Measurements from ENCODE around the gene FLNB. TPM values are rescaled to one million over a fixed set of nuclear protein-coding genes. Genes with fewer than 3 reads are reported as not detected.

The FLNB gene
- total RNA-seq, 2 donors from 2014 or later = 37.6 to 59.6 TPM

- H3K27ac ChIP-seq = no peak overlapping the region
- DNase-seq (ENCODE audit: low spot score) = no peak
- peaks cover 0 to 21% of the 10 kb centered on the region in 2 donors for H3K4me1 ChIP-seq
- H3K4me3 ChIP-seq = no peak overlapping the region
- no peaks in the 10 kb centered on the region for H3K36me3 ChIP-seq
- H3K9me3 ChIP-seq = no peaks in the 10 kb centered on the region
- no peak for TF ChIP-seq CTCF (IDR thresholded peaks at IDR 0.05)
- H3K27me3 ChIP-seq = no peaks in the 10 kb centered on the region
Measured at GRCh38 chr3:57961177-57961827, 46.9 kb upstream of the FLNB start.

GRCh38 chr3:57961828-57962447 is 46.3 kb upstream of the FLNB start:
- Histone ChIP-seq H3K27me3 (no peaks in the 10 kb centered on the region), H3K4me1 (peaks cover 0 to 21% of the 10 kb centered on the region in 2 donors), H3K27ac (no peak overlapping the region), H3K9me3 (no peaks in the 10 kb centered on the region), H3K36me3 (no peaks in the 10 kb centered on the region), H3K4me3 (no peak overlapping the region)
- TF ChIP-seq CTCF (IDR thresholded peaks at IDR 0.05) = peak in 1 of 2 donors; percentile 43
- no peak for DNase-seq (ENCODE audit: low spot score)

GRCh38 chr3:57962448-57962834 is 45.8 kb upstream of the FLNB start:
- TF ChIP-seq CTCF (IDR thresholded peaks at IDR 0.05) = no peak
- peaks cover 0 to 21% of the 10 kb centered on the region in 2 donors for H3K4me1 ChIP-seq
- no peaks in the 10 kb centered on the region for H3K27me3 ChIP-seq
- no peak for DNase-seq (ENCODE audit: low spot score)
- H3K4me3 ChIP-seq = no peak overlapping the region
- no peaks in the 10 kb centered on the region for H3K9me3 ChIP-seq
- H3K27ac ChIP-seq = no peak overlapping the region
- no peaks in the 10 kb centered on the region for H3K36me3 ChIP-seq

- Histone ChIP-seq H3K9me3 (no peaks in the 10 kb centered on the region), H3K4me3 (no peak overlapping the region), H3K4me1 (peaks cover 0 to 16% of the 10 kb centered on the region in 2 donors), H3K27ac (no peak overlapping the region), H3K27me3 (no peaks in the 10 kb centered on the region), H3K36me3 (no peaks in the 10 kb centered on the region)
- TF ChIP-seq CTCF (IDR thresholded peaks at IDR 0.05) = no peak
- no peak for DNase-seq (ENCODE audit: low spot score)
Measured at GRCh38 chr3:57963811-57964346, 44.3 kb upstream of the FLNB start.

GRCh38 chr3:57966829-57967228 is 41.4 kb upstream of the FLNB start:
- no peak overlapping the region for H3K4me3 ChIP-seq
- H3K36me3 ChIP-seq = no peaks in the 10 kb centered on the region
- no peak overlapping the region for H3K27ac ChIP-seq
- no peak for DNase-seq (ENCODE audit: low spot score)
- no peaks in the 10 kb centered on the region for H3K9me3 ChIP-seq
- no peak for TF ChIP-seq CTCF (IDR thresholded peaks at IDR 0.05)
- no peaks in the 10 kb centered on the region for H3K27me3 ChIP-seq
- H3K4me1 ChIP-seq = no peaks in the 10 kb centered on the region

Measured in right atrium auricular region (tissue), 2 donors.